HCT116 (cell line): ENCODE measurements around the gene TMEM53. TPM values are rescaled to one million over a fixed set of nuclear protein-coding genes. Genes with fewer than 3 reads are reported as not detected.

ENCODE experiments used
- ATAC-seq: fragments of 200-7000 bp; cut with Tn5 transposase; 2 replicates; pipeline ENCODE4 v1.9.1; 2020; ENCODE audit warnings: mild to moderate bottlenecking, moderate library complexity
- BruUV-seq: library from RNA; stranded (reverse); fragments of 400-500 nt; replicated peaks from 2 replicates; lab custom pipeline; 2021; lab: Mats Ljungman, UMichigan
- CTCF ChIA-PET: fragments of 300-600 bp; sonication (Branson Sonifier 250); formaldehyde crosslinking; loops from one replicate; lab custom pipeline; 2021; ENCODE audit warnings: antibody characterized with exemption; lab: Charles Lee
- POLR2A ChIA-PET: fragments of 300-600, 350-600 bp; sonication (Branson Sonifier 250); formaldehyde crosslinking; loops from one replicate; lab custom pipeline; 2021; ENCODE audit warnings: antibody characterized with exemption; lab: Charles Lee
- RAD21 ChIA-PET, 2 experiments: fragments of 300-600 bp; sonication (Branson Sonifier 250); formaldehyde crosslinking; loops; one replicate each; lab custom pipeline; 2023; ENCODE audit warnings: low total read pairs in 2 of 2; ENCODE audit not compliant: uncharacterized antibody in 2 of 2, unreplicated experiment in 2 of 2, low non-redundant PET in 1 of 2; lab: Charles Lee
- DNase-seq: peaks from one replicate; pipeline ENCODE4 v3.0.0-alpha.2; 2010; ENCODE audit warnings: low read depth, low spot score
- H2AFZ ChIP-seq: fragments of 200-600 bp; shearing (Covaris generic), sonication (generic); 2 replicates; pipeline ENCODE4 v1.6.1; 2017; ENCODE audit warnings: low read depth, mixed run types, mixed read lengths, antibody characterized with exemption, low read length; ENCODE audit not compliant: poor library complexity, severe bottlenecking
- H3K27ac ChIP-seq: 2 replicates; pipeline ENCODE4 v1.5.1; 2012; ENCODE audit warnings: low read depth, low read length
- H3K27me3 ChIP-seq: fragments of 200-600 bp; sonication (generic); 2 replicates; pipeline ENCODE4 v1.6.1; 2016; ENCODE audit warnings: mixed run types, low read length, mixed read lengths; ENCODE audit not compliant: insufficient read depth
- H3K36me3 ChIP-seq, 2 experiments: fragments of 200-500 bp in 1 of 2; fragments of 200-600 bp in 1 of 2; sonication (Bioruptor generic) in 1 of 2; sonication (generic) in 1 of 2; 2 replicates each; pipeline versions ENCODE4 v1.5.1 to v1.6.1; 2014 to 2016; ENCODE audit warnings: low read length in 2 of 2, inconsistent platforms in 1 of 2, mixed read lengths in 1 of 2, mixed run types in 1 of 2; ENCODE audit not compliant: insufficient read depth in 2 of 2, control insufficient read depth in 1 of 2
- H3K4me1 ChIP-seq, 2 experiments: fragments of 200-600 bp in 1 of 2; sonication (generic) in 1 of 2; 2 replicates each; pipeline versions ENCODE4 v1.5.1 to v1.6.1; 2012 to 2017; ENCODE audit warnings: low read length in 2 of 2, inconsistent platforms in 1 of 2, mild to moderate bottlenecking in 1 of 2, mixed read lengths in 1 of 2, mixed run types in 1 of 2, moderate library complexity in 1 of 2; ENCODE audit not compliant: insufficient read depth in 2 of 2, control insufficient read depth in 1 of 2
- H3K4me2 ChIP-seq: fragments of 200-600 bp; sonication (generic); 2 replicates; pipeline ENCODE4 v1.6.1; 2017; ENCODE audit warnings: mixed run types, low read length, mixed read lengths
- H3K4me3 ChIP-seq, 2 experiments: fragments of 200-600 bp in 1 of 2; sonication (generic) in 1 of 2; replicated peaks in 1 of 2; 2 replicates each; pipeline ENCODE4 v1.5.1; 2011 to 2016; ENCODE audit warnings: low read length in 2 of 2, control low read depth in 1 of 2, low read depth in 1 of 2, mild to moderate bottlenecking in 1 of 2, mixed read lengths in 1 of 2, mixed run types in 1 of 2
- H3K79me2 ChIP-seq: fragments of 200-600 bp; sonication (generic); 2 replicates; pipeline ENCODE4 v1.6.1; 2017; ENCODE audit warnings: mild to moderate bottlenecking, mixed run types, low read length, moderate library complexity, mixed read lengths; ENCODE audit not compliant: insufficient read depth
- H3K9ac ChIP-seq: fragments of 200-600 bp; sonication (generic); 2 replicates; pipeline ENCODE4 v1.6.1; 2016; ENCODE audit warnings: low read length, mixed read lengths
- H3K9me2 ChIP-seq: fragments of 200-600 bp; sonication (generic), shearing (Covaris generic); 2 replicates; pipeline ENCODE4 v1.6.1; 2017; ENCODE audit warnings: mixed run types, mild to moderate bottlenecking, moderate library complexity; ENCODE audit not compliant: insufficient read depth
- H3K9me3 ChIP-seq, 2 experiments: fragments of 200-500 bp in 1 of 2; fragments of 200-600 bp in 1 of 2; sonication (Bioruptor generic) in 1 of 2; sonication (generic) in 1 of 2; 2 replicates each; pipeline ENCODE4 v1.6.1; 2014 to 2017; ENCODE audit warnings: low read length in 2 of 2, mixed read lengths in 2 of 2, inconsistent platforms in 1 of 2, low read depth in 1 of 2, mild to moderate bottlenecking in 1 of 2, mixed run types in 1 of 2, moderate library complexity in 1 of 2; ENCODE audit not compliant: control insufficient read depth in 1 of 2, insufficient read depth in 1 of 2
- H4K20me1 ChIP-seq: fragments of 200-600 bp; sonication (generic), shearing (Covaris generic); 2 replicates; pipeline ENCODE4 v1.6.1; 2017; ENCODE audit warnings: mixed run types, mild to moderate bottlenecking, moderate library complexity; ENCODE audit not compliant: insufficient read depth
- CBX3 ChIP-seq: IDR thresholded peaks from 2 replicates; pipeline ENCODE4 v1.6.1; 2012; ENCODE audit warnings: low read depth
- EZH2 ChIP-seq: fragments of 200-600 bp; sonication (generic); IDR thresholded peaks from 2 replicates; pipeline ENCODE4 v1.6.1; 2017; ENCODE audit warnings: antibody characterized with exemption, mixed run types
- EZH2phosphoT487 ChIP-seq: fragments of 200-600 bp; IDR thresholded peaks from 2 replicates; pipeline ENCODE4 v1.6.1; 2018; ENCODE audit warnings: antibody characterized with exemption, borderline replicate concordance
- FOSL1 ChIP-seq: IDR thresholded peaks from 2 replicates; pipeline ENCODE4 v1.6.1; 2012; ENCODE audit warnings: low read depth
- POLR2A ChIP-seq: IDR thresholded peaks from 2 replicates; pipeline ENCODE4 v1.7.0; 2011; ENCODE audit warnings: borderline replicate concordance; ENCODE audit not compliant: insufficient read depth, insufficient read length; ENCODE audit errors: extremely low read depth
- RAD21 ChIP-seq: IDR thresholded peaks from 2 replicates; pipeline ENCODE4 v1.6.1; 2012; ENCODE audit warnings: low read depth, mild to moderate bottlenecking
- SP1 ChIP-seq: IDR thresholded peaks from 2 replicates; pipeline ENCODE4 v1.6.1; 2012; ENCODE audit warnings: low read depth
- YY1 ChIP-seq: IDR thresholded peaks from 2 replicates; pipeline ENCODE4 v1.6.1; 2011; ENCODE audit warnings: low read length, low read depth, moderate library complexity, mild to moderate bottlenecking; ENCODE audit not compliant: insufficient replicate concordance; ENCODE audit errors: extremely low read depth
- intact Hi-C: fragments of 100-400 bp; cut with micrococcal nuclease; formaldehyde crosslinking; loops from 2 replicates; pipeline ENCODE4 v1.10.0; 2022
- total RNA-seq: library from RNA; stranded (reverse); gene quantifications from one replicate; pipeline ENCODE4 v1.2.1, GENCODE V29; 2021; ENCODE audit not compliant: unreplicated experiment
- TF ChIP-seq, protein P1 (sequence below): IDR thresholded peaks from 2 replicates; pipeline ENCODE4 v1.6.1; 2012
- TF ChIP-seq, protein P2 (sequence below), 3 experiments: fragments of 200-600 bp in 1 of 3; sonication (generic) in 1 of 3; IDR thresholded peaks in 2 of 3; conservative IDR thresholded peaks in 1 of 3; 2 replicates each; pipeline ENCODE4 v1.5.1; 2012 to 2017; ENCODE audit warnings: low read depth in 2 of 3, low read length in 2 of 3, antibody characterized with exemption in 1 of 3, borderline replicate concordance in 1 of 3, control low read depth in 1 of 3, mild to moderate bottlenecking in 1 of 3, mixed read lengths in 1 of 3, mixed run types in 1 of 3, moderate library complexity in 1 of 3; ENCODE audit not compliant: insufficient read depth in 1 of 3
- TF ChIP-seq, protein P3 (sequence below): IDR thresholded peaks from 2 replicates; pipeline ENCODE4 v1.6.1; 2011; ENCODE audit warnings: mild to moderate bottlenecking, low read length, moderate library complexity; ENCODE audit not compliant: insufficient replicate concordance; ENCODE audit errors: extremely low read depth

Gene TMEM53
- total RNA-seq, 1 experiment from 2014 or later = 10.8 TPM

DNA sequence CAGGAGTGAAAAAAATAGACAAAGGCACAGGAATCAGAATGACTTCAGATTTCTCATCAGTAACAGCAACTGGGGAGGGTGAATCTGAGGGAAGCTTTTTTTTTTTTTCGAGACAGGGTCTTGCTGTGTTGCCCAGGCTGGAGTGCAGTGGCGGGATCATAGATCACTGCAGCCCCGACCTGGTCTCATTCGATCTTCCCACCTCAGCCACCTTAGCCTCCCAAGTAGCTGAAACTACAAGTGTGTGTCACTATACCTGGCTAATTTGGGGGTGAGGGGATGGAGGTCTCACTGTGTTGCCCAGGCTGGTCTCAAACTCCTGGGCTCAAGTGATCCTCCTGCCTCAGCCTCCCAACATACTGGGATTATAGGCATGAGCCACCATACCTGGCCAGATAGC lies 10.9 kb upstream of the TMEM53 start:
- no peak overlapping the region for H3K27ac ChIP-seq
- no peak for TF ChIP-seq CBX3
- TF ChIP-seq FOSL1 = no peak
- TF ChIP-seq, protein P1, sequence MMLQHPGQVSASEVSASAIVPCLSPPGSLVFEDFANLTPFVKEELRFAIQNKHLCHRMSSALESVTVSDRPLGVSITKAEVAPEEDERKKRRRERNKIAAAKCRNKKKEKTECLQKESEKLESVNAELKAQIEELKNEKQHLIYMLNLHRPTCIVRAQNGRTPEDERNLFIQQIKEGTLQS = no peak
- TF ChIP-seq, protein P2, sequence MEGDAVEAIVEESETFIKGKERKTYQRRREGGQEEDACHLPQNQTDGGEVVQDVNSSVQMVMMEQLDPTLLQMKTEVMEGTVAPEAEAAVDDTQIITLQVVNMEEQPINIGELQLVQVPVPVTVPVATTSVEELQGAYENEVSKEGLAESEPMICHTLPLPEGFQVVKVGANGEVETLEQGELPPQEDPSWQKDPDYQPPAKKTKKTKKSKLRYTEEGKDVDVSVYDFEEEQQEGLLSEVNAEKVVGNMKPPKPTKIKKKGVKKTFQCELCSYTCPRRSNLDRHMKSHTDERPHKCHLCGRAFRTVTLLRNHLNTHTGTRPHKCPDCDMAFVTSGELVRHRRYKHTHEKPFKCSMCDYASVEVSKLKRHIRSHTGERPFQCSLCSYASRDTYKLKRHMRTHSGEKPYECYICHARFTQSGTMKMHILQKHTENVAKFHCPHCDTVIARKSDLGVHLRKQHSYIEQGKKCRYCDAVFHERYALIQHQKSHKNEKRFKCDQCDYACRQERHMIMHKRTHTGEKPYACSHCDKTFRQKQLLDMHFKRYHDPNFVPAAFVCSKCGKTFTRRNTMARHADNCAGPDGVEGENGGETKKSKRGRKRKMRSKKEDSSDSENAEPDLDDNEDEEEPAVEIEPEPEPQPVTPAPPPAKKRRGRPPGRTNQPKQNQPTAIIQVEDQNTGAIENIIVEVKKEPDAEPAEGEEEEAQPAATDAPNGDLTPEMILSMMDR (IDR thresholded peaks at IDR 0.05 in 2 of 3, conservative IDR thresholded peaks at IDR 0.05 in 1 of 3; ENCODE audit: borderline replicate concordance in 1 of 3, insufficient read depth in 1 of 3, low read depth in 2 of 3, low read length in 2 of 3) = no peak
- no peak for TF ChIP-seq SP1
- TF ChIP-seq RAD21 = no peak
- no peak for TF ChIP-seq YY1
- no peak for TF ChIP-seq EZH2phosphoT487
- TF ChIP-seq EZH2 = no peak
- TF ChIP-seq, protein P3, sequence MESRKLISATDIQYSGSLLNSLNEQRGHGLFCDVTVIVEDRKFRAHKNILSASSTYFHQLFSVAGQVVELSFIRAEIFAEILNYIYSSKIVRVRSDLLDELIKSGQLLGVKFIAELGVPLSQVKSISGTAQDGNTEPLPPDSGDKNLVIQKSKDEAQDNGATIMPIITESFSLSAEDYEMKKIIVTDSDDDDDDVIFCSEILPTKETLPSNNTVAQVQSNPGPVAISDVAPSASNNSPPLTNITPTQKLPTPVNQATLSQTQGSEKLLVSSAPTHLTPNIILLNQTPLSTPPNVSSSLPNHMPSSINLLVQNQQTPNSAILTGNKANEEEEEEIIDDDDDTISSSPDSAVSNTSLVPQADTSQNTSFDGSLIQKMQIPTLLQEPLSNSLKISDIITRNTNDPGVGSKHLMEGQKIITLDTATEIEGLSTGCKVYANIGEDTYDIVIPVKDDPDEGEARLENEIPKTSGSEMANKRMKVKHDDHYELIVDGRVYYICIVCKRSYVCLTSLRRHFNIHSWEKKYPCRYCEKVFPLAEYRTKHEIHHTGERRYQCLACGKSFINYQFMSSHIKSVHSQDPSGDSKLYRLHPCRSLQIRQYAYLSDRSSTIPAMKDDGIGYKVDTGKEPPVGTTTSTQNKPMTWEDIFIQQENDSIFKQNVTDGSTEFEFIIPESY = no peak
- TF ChIP-seq POLR2A = no peak
- no peaks in the 10 kb centered on the region for H3K79me2 ChIP-seq
- no peak overlapping the region for H2AFZ ChIP-seq
- RAD21 ChIA-PET = no interaction called here
- H3K4me3 ChIP-seq = no peak overlapping the region
- H3K9me3 ChIP-seq = no peaks in the 10 kb centered on the region
- ATAC-seq (no peak), DNase-seq (no peak)
- H3K4me1 ChIP-seq = peaks cover 19 to 21% of the 10 kb centered on the region in 2 experiments
- intact Hi-C loops = no loop called here
- no peaks in the 10 kb centered on the region for H3K9me2 ChIP-seq
- CTCF ChIA-PET = no interaction called here
- H3K9ac ChIP-seq = no peak overlapping the region
- POLR2A ChIA-PET = interaction anchor here (0.5 to 0.7 kb wide), 2 partner anchors 11 to 18 kb away, joined by 3 read pairs; partner anchors contain the start of gene TMEM53
- no peaks in the 10 kb centered on the region for H4K20me1 ChIP-seq
- H3K4me2 ChIP-seq = no peak overlapping the region
- no TSS peak for BruUV-seq
- no peaks in the 10 kb centered on the region for H3K27me3 ChIP-seq
- no peaks in the 10 kb centered on the region for H3K36me3 ChIP-seq
